Sigmoid colon (tissue), 7 donors: ENCODE measurements around the gene AATK. TPM values are rescaled to one million over a fixed set of nuclear protein-coding genes. Genes with fewer than 3 reads are reported as not detected.

Experiments used
- DNase-seq: peaks from one replicate; pipeline ENCODE4 v3.0.0-alpha.2; 2019
- H3K27ac ChIP-seq, 4 donors: fragments of 200-600 bp; sonication (generic); one replicate each; pipeline ENCODE4 v1.5.1; 2016 to 2019; ENCODE audit warnings: mild to moderate bottlenecking in 1 of 4
- H3K27me3 ChIP-seq, 3 donors: fragments of 200-600 bp; sonication (generic); one replicate each; pipeline ENCODE4 v1.5.1; 2019; ENCODE audit warnings: mild to moderate bottlenecking in 1 of 3
- H3K36me3 ChIP-seq, 4 donors: fragments of 200-600 bp; sonication (generic); one replicate each; pipeline ENCODE4 v1.5.1; 2016 to 2019
- H3K4me1 ChIP-seq, 4 donors: fragments of 200-600 bp; sonication (generic); one replicate each; pipeline ENCODE4 v1.5.1; 2017 to 2019
- H3K4me3 ChIP-seq, 4 donors: fragments of 200-600 bp; sonication (generic); one replicate each; pipeline ENCODE4 v1.5.1; 2017 to 2019; ENCODE audit warnings: mild to moderate bottlenecking in 2 of 4, moderate library complexity in 1 of 4
- H3K9me3 ChIP-seq, 4 donors: fragments of 200-600 bp in 3 of 4; sonication (generic) in 3 of 4; one replicate each; pipeline versions ENCODE4 v1.5.1 to v1.6.1; 2013 to 2019
- CTCF ChIP-seq, 4 experiments: fragments of 450-650 bp in 3 of 4; fragments of 200-600 bp in 1 of 4; IDR thresholded peaks; one replicate each; pipeline ENCODE4 v1.5.1; 2016 to 2019; ENCODE audit warnings: antibody characterized with exemption in 4 of 4, mild to moderate bottlenecking in 3 of 4, moderate library complexity in 2 of 4
- EP300 ChIP-seq, 4 donors: sonication (generic); formaldehyde crosslinking; IDR thresholded peaks; one replicate each; pipeline ENCODE4 v1.6.1; 2017; ENCODE audit warnings: antibody characterized with exemption in 4 of 4
- POLR2A ChIP-seq, 2 donors: fragments of 450-650 bp; IDR thresholded peaks; one replicate each; pipeline ENCODE4 v1.6.1; 2016; ENCODE audit warnings: antibody characterized with exemption in 2 of 2, mild to moderate bottlenecking in 2 of 2, moderate library complexity in 2 of 2
- POLR2AphosphoS5 ChIP-seq, 4 donors: sonication (generic); formaldehyde crosslinking; IDR thresholded peaks; one replicate each; pipeline ENCODE4 v1.6.1; 2017; ENCODE audit warnings: antibody characterized with exemption in 4 of 4
- WGBS, 2 donors: extraction: QIAGEN DNeasy Blood & Tissue Kit; methylation state at CpG; one replicate each; pipeline ENCODE4 v1.1.7; 2013; 5-methylcytosine and 5-hydroxymethylcytosine counted together
- intact Hi-C: fragments of 100-400 bp; cut with DNase I; formaldehyde crosslinking; loops from one replicate; pipeline ENCODE4 v1.15.1; 2023
- polyA plus RNA-seq, 3 donors: library from polyadenylated mRNA; stranded (reverse); fragments of 200-250 nt; gene quantifications; one replicate each; pipeline ENCODE4 v1.2.3, GENCODE V29; 2013
- total RNA-seq, 4 donors: library from RNA; depleted of rRNA; stranded (reverse); fragments of >200 nt; gene quantifications; one replicate each; pipeline ENCODE4 v1.1.0, GENCODE V29; 2016
- donor health status: healthy with polysubstance abuse.
- donor health status: Bipolar disorder and iron deficiency.
- donor health status: healthy.

The AATK gene
- total and polyA plus RNA-seq, 7 donors, result 0.16 to 9.6 (median 4.2) TPM

- no peaks in the 10 kb centered on the region for H3K9me3 ChIP-seq
- 91 to 92% methylated on average over 21 of the region's 21 CpGs for WGBS, 2 donors
- peaks cover 0 to 17% (median under 1%) of the 10 kb centered on the region in 4 donors for H3K4me1 ChIP-seq
- no peak overlapping the region for H3K4me3 ChIP-seq
- TF ChIP-seq POLR2A (IDR thresholded peaks at IDR 0.05) (no peak), CTCF (IDR thresholded peaks at IDR 0.05) (no peak), EP300 (IDR thresholded peaks at IDR 0.05) (no peak), POLR2AphosphoS5 (IDR thresholded peaks at IDR 0.05) (peak in 2 of 4 donors; percentile 11 to 19)
- DNase-seq, result no peak
- peaks cover 0 to 53% (median 17%) of the 10 kb centered on the region in 4 donors for H3K36me3 ChIP-seq
- intact Hi-C loops, result no loop called here
- peaks cover 0 to 1% (median 0%) of the 10 kb centered on the region in 3 donors for H3K27me3 ChIP-seq
- no peak overlapping the region for H3K27ac ChIP-seq
These were observed 52.8 kb downstream of the AATK start for GRCh38 chr17:81113158-81113724.

GRCh38 chr17:81112450-81112849, 53.6 kb downstream of the AATK start:
- Histone ChIP-seq H3K27ac (no peak overlapping the region), H3K9me3 (no peaks in the 10 kb centered on the region), H3K36me3 (peaks cover 0 to 53% (median 20%) of the 10 kb centered on the region in 4 donors), H3K4me1 (peaks cover 0 to 16% (median 0%) of the 10 kb centered on the region in 4 donors), H3K27me3 (no peaks in the 10 kb centered on the region), H3K4me3 (no peak overlapping the region)
- TF ChIP-seq EP300 (IDR thresholded peaks at IDR 0.05) (no peak), POLR2A (IDR thresholded peaks at IDR 0.05) (no peak), CTCF (IDR thresholded peaks at IDR 0.05) (no peak), POLR2AphosphoS5 (IDR thresholded peaks at IDR 0.05) (no peak)
- 93 to 96% methylated on average over 23 of the region's 23 CpGs for WGBS, 2 donors
- DNase-seq, result no peak
- intact Hi-C loops, result no loop called here

- no peak for DNase-seq
- 82 to 83% methylated on average over 10 of the region's 10 CpGs for WGBS, 2 donors
- Histone ChIP-seq H3K27ac (no peak overlapping the region), H3K4me3 (no peak overlapping the region), H3K27me3 (no peaks in the 10 kb centered on the region), H3K36me3 (peaks cover 11 to 65% (median 29%) of the 10 kb centered on the region in 4 donors), H3K4me1 (peaks cover 0 to 15% (median 0%) of the 10 kb centered on the region in 4 donors), H3K9me3 (no peaks in the 10 kb centered on the region)
- intact Hi-C loops, result no loop called here
- TF ChIP-seq EP300 (IDR thresholded peaks at IDR 0.05), result no peak
- TF ChIP-seq CTCF (IDR thresholded peaks at IDR 0.05), result no peak
- no peak for TF ChIP-seq POLR2AphosphoS5 (IDR thresholded peaks at IDR 0.05)
- TF ChIP-seq POLR2A (IDR thresholded peaks at IDR 0.05), result no peak
These were observed 55.0 kb downstream of the AATK start for GRCh38 chr17:81111066-81111465.

GRCh38 chr17:81110488-81111040, 55.5 kb downstream of the AATK start:
- Histone ChIP-seq H3K4me3 (no peak overlapping the region), H3K27me3 (no peaks in the 10 kb centered on the region), H3K4me1 (peaks cover 0 to 10% (median 0%) of the 10 kb centered on the region in 4 donors), H3K36me3 (peaks cover 13 to 70% (median 32%) of the 10 kb centered on the region in 4 donors), H3K27ac (no peak overlapping the region), H3K9me3 (no peaks in the 10 kb centered on the region)
- 89 to 90% methylated on average over 30 of the region's 30 CpGs for WGBS, 2 donors
- intact Hi-C loops, result no loop called here
- TF ChIP-seq POLR2A (IDR thresholded peaks at IDR 0.05) (no peak), CTCF (IDR thresholded peaks at IDR 0.05) (no peak), EP300 (IDR thresholded peaks at IDR 0.05) (no peak), POLR2AphosphoS5 (IDR thresholded peaks at IDR 0.05) (no peak)
- DNase-seq, result no peak
